Progenitor cell of endocrine pancreas (in vitro differentiated cells): ENCODE measurements around the gene NDUFS6. TPM values are rescaled to one million over a fixed set of nuclear protein-coding genes. Genes with fewer than 3 reads are reported as not detected.

Experiments
- DNase-seq: peaks from one replicate; pipeline ENCODE4 v3.0.0; 2021; ENCODE audit warnings: low spot score; ENCODE audit not compliant: unreplicated experiment
- H3K27ac Mint-ChIP-seq: 2 replicates; pipeline ENCODE4 v1.8.0; 2021; ENCODE audit warnings: mild to moderate bottlenecking, moderate library complexity, mixed read lengths
- H3K27me3 Mint-ChIP-seq: 2 replicates; pipeline ENCODE4 v1.8.0; 2021; ENCODE audit warnings: mixed read lengths
- H3K36me3 Mint-ChIP-seq: 2 replicates; pipeline ENCODE4 v1.8.0; 2022; ENCODE audit warnings: mixed read lengths; ENCODE audit not compliant: insufficient read depth
- H3K4me1 Mint-ChIP-seq: 2 replicates; pipeline ENCODE4 v1.8.0; 2021; ENCODE audit warnings: low read depth, mixed read lengths
- H3K4me3 Mint-ChIP-seq: 2 replicates; pipeline ENCODE4 v1.8.0; 2021; ENCODE audit warnings: low read depth, mild to moderate bottlenecking, moderate library complexity, mixed read lengths
- H3K9me3 Mint-ChIP-seq: 2 replicates; pipeline ENCODE4 v1.8.0; 2021; ENCODE audit warnings: low read depth, mixed read lengths
- total RNA-seq: library from RNA; stranded (reverse); gene quantifications from 2 replicates; pipeline ENCODE4 v1.2.1, GENCODE V29; 2021
- TF ChIP-seq, protein P1 (sequence below): fragments of 200-600 bp; sonication (generic); IDR thresholded peaks from one replicate; pipeline ENCODE4 v1.5.0; 2021; ENCODE audit warnings: antibody characterized with exemption, mild to moderate bottlenecking; ENCODE audit not compliant: unreplicated experiment

Gene NDUFS6
- total RNA-seq, 1 donor from 2014 or later = 36.4 TPM

DNA sequence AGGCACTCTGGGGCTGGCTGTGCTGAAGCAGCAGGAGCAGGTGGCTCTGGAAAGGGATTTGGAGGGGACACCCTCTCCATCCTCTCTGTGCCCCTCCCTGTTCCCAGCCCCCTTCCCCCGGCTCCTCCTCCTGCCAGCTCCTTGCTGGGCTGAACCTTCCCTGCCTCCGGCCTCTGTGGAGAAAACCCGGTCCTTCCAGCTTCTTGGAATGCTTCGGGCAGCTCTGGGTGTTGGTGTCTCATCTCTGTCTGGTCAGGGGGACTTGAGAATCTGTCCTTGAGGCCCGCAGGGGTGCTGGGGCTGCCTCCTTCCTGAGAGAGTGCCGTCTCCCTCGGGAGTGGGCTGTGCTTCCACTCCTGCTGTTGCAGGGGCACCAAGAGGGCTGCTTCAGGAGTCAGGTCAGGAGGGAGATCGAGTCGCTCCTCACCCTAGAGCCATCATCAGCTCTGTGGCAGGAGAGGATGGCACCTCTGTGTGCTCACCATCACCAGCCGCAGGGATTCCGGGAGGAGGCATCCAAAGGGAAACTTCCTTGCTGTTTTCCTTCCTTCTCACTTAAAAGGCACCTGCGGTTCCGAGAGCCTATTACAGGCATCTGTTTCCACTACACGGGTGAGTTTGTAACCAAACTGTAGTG lies 30.6 kb downstream of the NDUFS6 start:
- no peaks in the 10 kb centered on the region for H3K9me3 Mint-ChIP-seq
- DNase-seq = no peak
- no peak overlapping the region for H3K27ac Mint-ChIP-seq
- no peaks in the 10 kb centered on the region for H3K4me1 Mint-ChIP-seq
- H3K36me3 Mint-ChIP-seq = peaks cover 4% of the 10 kb centered on the region
- peaks cover 49% of the 10 kb centered on the region for H3K27me3 Mint-ChIP-seq
- TF ChIP-seq, protein P1, sequence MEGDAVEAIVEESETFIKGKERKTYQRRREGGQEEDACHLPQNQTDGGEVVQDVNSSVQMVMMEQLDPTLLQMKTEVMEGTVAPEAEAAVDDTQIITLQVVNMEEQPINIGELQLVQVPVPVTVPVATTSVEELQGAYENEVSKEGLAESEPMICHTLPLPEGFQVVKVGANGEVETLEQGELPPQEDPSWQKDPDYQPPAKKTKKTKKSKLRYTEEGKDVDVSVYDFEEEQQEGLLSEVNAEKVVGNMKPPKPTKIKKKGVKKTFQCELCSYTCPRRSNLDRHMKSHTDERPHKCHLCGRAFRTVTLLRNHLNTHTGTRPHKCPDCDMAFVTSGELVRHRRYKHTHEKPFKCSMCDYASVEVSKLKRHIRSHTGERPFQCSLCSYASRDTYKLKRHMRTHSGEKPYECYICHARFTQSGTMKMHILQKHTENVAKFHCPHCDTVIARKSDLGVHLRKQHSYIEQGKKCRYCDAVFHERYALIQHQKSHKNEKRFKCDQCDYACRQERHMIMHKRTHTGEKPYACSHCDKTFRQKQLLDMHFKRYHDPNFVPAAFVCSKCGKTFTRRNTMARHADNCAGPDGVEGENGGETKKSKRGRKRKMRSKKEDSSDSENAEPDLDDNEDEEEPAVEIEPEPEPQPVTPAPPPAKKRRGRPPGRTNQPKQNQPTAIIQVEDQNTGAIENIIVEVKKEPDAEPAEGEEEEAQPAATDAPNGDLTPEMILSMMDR = no peak
- no peak overlapping the region for H3K4me3 Mint-ChIP-seq

DNA sequence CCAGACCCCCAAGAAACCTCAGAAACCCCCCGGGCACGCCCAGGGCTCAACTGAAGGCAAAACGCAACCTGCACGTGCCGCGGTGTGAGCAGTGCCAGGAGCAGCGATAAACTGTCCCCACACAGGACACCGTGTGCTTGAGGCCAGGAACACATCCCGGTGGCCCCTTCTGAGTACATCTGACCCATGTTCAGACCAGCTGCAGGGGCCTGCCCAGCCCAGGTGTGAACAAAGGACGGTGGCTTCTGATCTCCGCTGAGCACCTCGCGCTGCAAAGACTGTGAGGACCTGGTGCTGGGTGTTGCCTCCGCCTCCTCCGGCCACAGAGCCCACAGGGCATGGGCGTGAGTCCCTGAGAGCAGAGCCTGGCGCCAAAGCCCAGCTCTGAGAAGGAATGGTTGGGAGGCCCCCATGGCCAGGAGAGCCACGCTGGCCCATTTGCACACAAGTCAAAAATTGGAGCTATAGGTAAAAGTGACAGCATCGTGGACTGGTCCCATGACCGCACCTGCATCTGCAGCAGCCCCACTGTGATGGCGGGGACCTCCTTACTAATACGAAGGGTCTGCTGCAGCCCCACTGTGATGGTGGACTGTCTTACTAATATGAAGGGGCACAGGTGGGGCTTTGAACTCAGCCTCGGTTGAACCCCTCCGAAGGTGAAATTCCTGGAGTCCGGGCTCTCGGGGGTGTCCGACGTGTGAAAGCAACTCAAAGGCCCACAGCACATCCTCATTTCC lies 31.5 kb downstream of the NDUFS6 start:
- Mint-ChIP-seq H3K27me3 (peaks cover 46% of the 10 kb centered on the region), H3K36me3 (no peaks in the 10 kb centered on the region), H3K27ac (no peak overlapping the region), H3K4me1 (no peaks in the 10 kb centered on the region), H3K4me3 (no peak overlapping the region), H3K9me3 (no peaks in the 10 kb centered on the region)
- DNase-seq = no peak
- TF ChIP-seq, protein P1 = no peak

DNA sequence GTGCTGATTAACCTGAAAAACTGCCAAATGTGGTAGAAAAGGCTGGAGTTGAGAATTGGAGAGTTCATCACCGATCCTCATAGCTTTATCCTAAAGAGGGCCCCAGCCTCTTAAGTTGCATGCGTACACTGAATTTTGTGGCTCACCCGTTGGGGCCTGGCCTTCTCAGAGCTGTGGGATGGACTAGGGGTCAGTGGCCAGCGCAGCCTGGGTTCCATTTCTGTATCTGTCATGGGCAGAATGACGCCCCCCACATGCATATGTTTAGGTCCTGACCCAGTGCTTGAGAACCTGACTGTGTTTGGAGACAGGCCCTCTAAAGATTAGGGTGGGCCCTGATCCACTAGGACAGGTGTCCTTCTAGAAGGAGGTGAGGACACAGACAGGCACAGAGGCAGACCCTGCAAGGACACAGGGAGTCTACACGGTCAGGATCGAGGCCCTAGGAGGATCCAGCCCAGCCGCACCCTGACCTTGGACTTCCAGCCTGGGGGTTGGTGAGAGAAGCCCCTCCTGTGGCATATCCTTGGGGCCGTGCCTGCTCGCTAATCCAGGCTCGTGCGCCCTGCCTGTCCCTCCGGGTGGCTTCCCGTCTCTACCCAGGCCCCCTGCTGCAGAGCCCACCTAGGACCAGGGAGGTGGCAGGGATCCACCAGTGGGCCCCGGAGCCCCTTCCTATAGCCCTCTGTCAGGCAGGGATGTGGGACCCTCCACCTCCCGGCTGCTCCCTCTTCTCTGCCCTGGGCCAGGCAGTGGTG lies 32.2 kb downstream of the NDUFS6 start:
- no peak overlapping the region for H3K4me3 Mint-ChIP-seq
- H3K27me3 Mint-ChIP-seq = peaks cover 49% of the 10 kb centered on the region
- no peak for DNase-seq
- TF ChIP-seq, protein P1 = no peak
- H3K4me1 Mint-ChIP-seq = no peaks in the 10 kb centered on the region
- no peaks in the 10 kb centered on the region for H3K36me3 Mint-ChIP-seq
- H3K27ac Mint-ChIP-seq = no peak overlapping the region
- H3K9me3 Mint-ChIP-seq = no peaks in the 10 kb centered on the region

DNA sequence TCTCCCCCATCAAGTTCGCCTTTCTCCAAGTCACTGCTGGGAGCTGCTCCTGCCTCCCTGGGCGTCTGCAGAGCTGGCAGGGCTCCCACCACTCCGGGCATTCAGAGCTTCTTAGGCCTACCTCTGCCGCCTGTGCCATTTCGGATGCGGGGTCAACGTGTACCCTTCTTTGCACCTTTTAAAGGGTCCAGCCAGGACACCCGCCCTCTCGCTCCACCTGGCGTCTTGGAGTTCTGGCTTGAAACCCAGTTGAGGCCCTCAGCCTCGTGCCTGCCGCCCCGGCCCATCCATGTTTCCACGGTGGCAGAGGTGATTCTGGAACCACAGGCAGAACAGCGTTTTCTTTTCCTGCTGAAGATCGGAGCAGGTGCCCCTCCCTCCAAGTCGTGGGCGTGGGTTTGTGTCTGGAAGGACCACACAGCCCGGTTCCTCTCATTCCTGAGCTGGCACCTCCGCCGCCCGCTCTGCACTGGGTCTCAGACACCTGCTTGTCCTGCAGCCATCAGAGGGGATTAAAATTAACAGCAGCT lies 32.9 kb downstream of the NDUFS6 start:
- Mint-ChIP-seq H3K4me3 (no peak overlapping the region), H3K36me3 (no peaks in the 10 kb centered on the region), H3K4me1 (no peaks in the 10 kb centered on the region), H3K27ac (no peak overlapping the region), H3K27me3 (peaks cover 52% of the 10 kb centered on the region), H3K9me3 (no peaks in the 10 kb centered on the region)
- TF ChIP-seq, protein P1 = no peak
- no peak for DNase-seq
